Measurements from ENCODE around the gene DLAT. TPM values are rescaled to one million over a fixed set of nuclear protein-coding genes. Genes with fewer than 3 reads are reported as not detected.

DLAT gene
- total RNA-seq, 1 donor = 15.1 TPM

Other genes starting within 250 kb of the DLAT start
- gene ALG9, start 153.8 kb upstream of the DLAT start, total RNA-seq = 23.7 TPM
- 2.0 TPM for gene FDXACB1, start 146.2 kb upstream of the DLAT start, total RNA-seq
- gene CFAP68, start 145.9 kb upstream of the DLAT start, total RNA-seq = 13.2 TPM
- not detected for gene CRYAB, start 113.6 kb upstream of the DLAT start, total RNA-seq
- not detected for gene HSPB2, start 112.7 kb upstream of the DLAT start, total RNA-seq
- gene C11orf52, start 106.5 kb upstream of the DLAT start, total RNA-seq = not detected
- 1.4 TPM for gene DIXDC1, start 88.1 kb upstream of the DLAT start, total RNA-seq
- gene PIH1D2, start 48.6 kb downstream of the DLAT start, total RNA-seq = not detected
- 20.7 TPM for gene NKAPD1, start 48.9 kb downstream of the DLAT start, total RNA-seq
- 10.6 TPM for gene TIMM8B, start 61.3 kb downstream of the DLAT start, total RNA-seq
- 72.1 TPM for gene SDHD, start 61.5 kb downstream of the DLAT start, total RNA-seq
- gene IL18, start 138.7 kb downstream of the DLAT start, total RNA-seq = 13.0 TPM
- 0.63 TPM for gene TEX12, start 142.0 kb downstream of the DLAT start, total RNA-seq
- 1.4 TPM for gene BCO2, start 150.1 kb downstream of the DLAT start, total RNA-seq
- gene PTS, start 201.0 kb downstream of the DLAT start, total RNA-seq = 37.3 TPM
- not detected for gene PLET1, start 235.5 kb downstream of the DLAT start, total RNA-seq

Measured in mononuclear cell (primary cell).